ENCODE measurements around the gene CBR1. TPM values are rescaled to one million over a fixed set of nuclear protein-coding genes. Genes with fewer than 3 reads are reported as not detected.

CBR1 gene
- total and polyA plus RNA-seq, 9 of the 15 experiments (the other 6 are each of a cell fraction or from before 2014, with no cell fraction given) = 2.5 to 33.8 (median 15.1) TPM

DNA sequence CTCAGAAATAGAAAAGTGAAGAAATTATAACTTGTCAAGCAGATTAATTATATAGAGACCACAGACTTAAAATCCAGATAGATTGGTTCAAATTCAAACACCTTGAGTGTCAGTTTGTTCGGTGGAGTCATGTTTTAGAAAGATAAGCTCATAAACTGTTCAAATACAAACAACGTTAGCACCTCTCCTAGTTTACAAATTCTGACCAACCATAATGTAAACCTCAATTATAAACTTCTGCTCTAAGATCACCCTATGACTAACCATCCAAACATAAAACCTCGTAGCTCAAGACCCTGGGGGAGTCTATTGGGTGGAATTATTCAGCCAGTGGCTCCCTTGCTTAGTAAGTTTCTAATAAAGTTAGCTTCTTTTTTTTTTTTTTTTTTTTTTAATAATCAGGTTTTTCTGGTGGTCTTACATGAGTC lies 12.4 kb downstream of the CBR1 start (continued):
- TF ChIP-seq SIN3A (IDR thresholded peaks at IDR 0.05; ENCODE audit: borderline replicate concordance in 2 of 2, control insufficient read depth in 1 of 2, low read depth in 2 of 2, low read length in 2 of 2) (no peak), CXXC5 (CRISPR knock-in tag; IDR thresholded peaks at IDR 0.05) (no peak), EGR1 (conservative IDR thresholded peaks at IDR 0.05) (no peak), HDAC3 (IDR thresholded peaks at IDR 0.05; ENCODE audit: borderline replicate concordance, partially characterized antibody) (no peak), CBX3 (IDR thresholded peaks at IDR 0.05; ENCODE audit: borderline replicate concordance in 1 of 2, low read length in 2 of 2) (no peak), SRSF7 (optimal IDR thresholded peaks at IDR 0.05; ENCODE audit: low read depth, low read length) (no peak), ATF7 (IDR thresholded peaks at IDR 0.05) (no peak), ZNF644 (tag; IDR thresholded peaks at IDR 0.05; ENCODE audit: low read depth) (no peak), EP300 (IDR thresholded peaks at IDR 0.05; ENCODE audit: low read length) (no peak), CREB1 (IDR thresholded peaks at IDR 0.05) (no peak), CREB1 (CRISPR knock-in tag; IDR thresholded peaks at IDR 0.05) (no peak), XRCC3 (IDR thresholded peaks at IDR 0.05) (no peak), FOXM1 (IDR thresholded peaks at IDR 0.05; ENCODE audit: low read depth) (peak; percentile 89), FOXM1 (CRISPR knock-in tag; IDR thresholded peaks at IDR 0.05; ENCODE audit: low read depth) (no peak), FOXA3 (CRISPR knock-in tag; conservative IDR thresholded peaks at IDR 0.05 in 1 of 2, IDR thresholded peaks at IDR 0.05 in 1 of 2) (0 out of 4 replicates have a peak, but pooled peaks of 1 of the 2 experiments have one; percentile 9), MED1 (CRISPR knock-in tag; IDR thresholded peaks at IDR 0.05; ENCODE audit: borderline replicate concordance) (no peak), ZNF282 (CRISPR knock-in tag; IDR thresholded peaks at IDR 0.05) (no peak), HMG20B (CRISPR knock-in tag; IDR thresholded peaks at IDR 0.05) (no peak)
- TF ChIP-seq, protein P1, sequence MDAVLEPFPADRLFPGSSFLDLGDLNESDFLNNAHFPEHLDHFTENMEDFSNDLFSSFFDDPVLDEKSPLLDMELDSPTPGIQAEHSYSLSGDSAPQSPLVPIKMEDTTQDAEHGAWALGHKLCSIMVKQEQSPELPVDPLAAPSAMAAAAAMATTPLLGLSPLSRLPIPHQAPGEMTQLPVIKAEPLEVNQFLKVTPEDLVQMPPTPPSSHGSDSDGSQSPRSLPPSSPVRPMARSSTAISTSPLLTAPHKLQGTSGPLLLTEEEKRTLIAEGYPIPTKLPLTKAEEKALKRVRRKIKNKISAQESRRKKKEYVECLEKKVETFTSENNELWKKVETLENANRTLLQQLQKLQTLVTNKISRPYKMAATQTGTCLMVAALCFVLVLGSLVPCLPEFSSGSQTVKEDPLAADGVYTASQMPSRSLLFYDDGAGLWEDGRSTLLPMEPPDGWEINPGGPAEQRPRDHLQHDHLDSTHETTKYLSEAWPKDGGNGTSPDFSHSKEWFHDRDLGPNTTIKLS (IDR thresholded peaks at IDR 0.05; ENCODE audit: borderline replicate concordance, low read depth) = no peak
- TF ChIP-seq, protein P2, sequence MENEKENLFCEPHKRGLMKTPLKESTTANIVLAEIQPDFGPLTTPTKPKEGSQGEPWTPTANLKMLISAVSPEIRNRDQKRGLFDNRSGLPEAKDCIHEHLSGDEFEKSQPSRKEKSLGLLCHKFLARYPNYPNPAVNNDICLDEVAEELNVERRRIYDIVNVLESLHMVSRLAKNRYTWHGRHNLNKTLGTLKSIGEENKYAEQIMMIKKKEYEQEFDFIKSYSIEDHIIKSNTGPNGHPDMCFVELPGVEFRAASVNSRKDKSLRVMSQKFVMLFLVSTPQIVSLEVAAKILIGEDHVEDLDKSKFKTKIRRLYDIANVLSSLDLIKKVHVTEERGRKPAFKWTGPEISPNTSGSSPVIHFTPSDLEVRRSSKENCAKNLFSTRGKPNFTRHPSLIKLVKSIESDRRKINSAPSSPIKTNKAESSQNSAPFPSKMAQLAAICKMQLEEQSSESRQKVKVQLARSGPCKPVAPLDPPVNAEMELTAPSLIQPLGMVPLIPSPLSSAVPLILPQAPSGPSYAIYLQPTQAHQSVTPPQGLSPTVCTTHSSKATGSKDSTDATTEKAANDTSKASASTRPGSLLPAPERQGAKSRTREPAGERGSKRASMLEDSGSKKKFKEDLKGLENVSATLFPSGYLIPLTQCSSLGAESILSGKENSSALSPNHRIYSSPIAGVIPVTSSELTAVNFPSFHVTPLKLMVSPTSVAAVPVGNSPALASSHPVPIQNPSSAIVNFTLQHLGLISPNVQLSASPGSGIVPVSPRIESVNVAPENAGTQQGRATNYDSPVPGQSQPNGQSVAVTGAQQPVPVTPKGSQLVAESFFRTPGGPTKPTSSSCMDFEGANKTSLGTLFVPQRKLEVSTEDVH (IDR thresholded peaks at IDR 0.05; ENCODE audit: low read depth, partially characterized antibody) = no peak
- TF ChIP-seq, protein P3, sequence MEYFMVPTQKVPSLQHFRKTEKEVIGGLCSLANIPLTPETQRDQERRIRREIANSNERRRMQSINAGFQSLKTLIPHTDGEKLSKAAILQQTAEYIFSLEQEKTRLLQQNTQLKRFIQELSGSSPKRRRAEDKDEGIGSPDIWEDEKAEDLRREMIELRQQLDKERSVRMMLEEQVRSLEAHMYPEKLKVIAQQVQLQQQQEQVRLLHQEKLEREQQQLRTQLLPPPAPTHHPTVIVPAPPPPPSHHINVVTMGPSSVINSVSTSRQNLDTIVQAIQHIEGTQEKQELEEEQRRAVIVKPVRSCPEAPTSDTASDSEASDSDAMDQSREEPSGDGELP (CRISPR knock-in tag; IDR thresholded peaks at IDR 0.05; ENCODE audit: borderline replicate concordance) = no peak

All from K562 (cell line).